Testis (tissue), 2 donors: ENCODE data around the gene PTPRK.

Experiments
- CTCF ChIP-seq, 3 experiments: fragments of 450-650 bp in 2 of 3; fragments of 200-600 bp in 1 of 3; sonication (generic) in 1 of 3; IDR thresholded peaks; one replicate each; pipeline ENCODE4 v1.5.1; 2016 to 2019; ENCODE audit warnings: antibody characterized with exemption in 3 of 3, mild to moderate bottlenecking in 2 of 3, moderate library complexity in 1 of 3
- POLR2A ChIP-seq: fragments of 450-650 bp; IDR thresholded peaks from one replicate; pipeline ENCODE4 v1.6.1; 2017; ENCODE audit warnings: antibody characterized with exemption, mild to moderate bottlenecking, moderate library complexity

GRCh38 chr6:128305976-128306375 is 214.4 kb downstream of the PTPRK start:
- TF ChIP-seq CTCF (IDR thresholded peaks at IDR 0.05) (no peak), POLR2A (no peak)
